GM12875 (cell line): Measurements from ENCODE around the gene ARHGAP42.
A peak's percentile ranks its signal among the peaks of the same experiment; 100 is the strongest.

Experiments
- H3K4me3 ChIP-seq: one replicate; pipeline ENCODE4 v1.5.1; 2011; ENCODE audit warnings: low read depth, low read length, control low read depth
- TF ChIP-seq, protein P1 (sequence below): IDR thresholded peaks from 2 replicates; pipeline ENCODE4 v1.5.1; 2011; ENCODE audit warnings: low read depth, mild to moderate bottlenecking, control low read depth, inconsistent platforms, low read length, moderate library complexity, borderline replicate concordance; ENCODE audit not compliant: insufficient read depth

ARHGAP42 gene

DNA sequence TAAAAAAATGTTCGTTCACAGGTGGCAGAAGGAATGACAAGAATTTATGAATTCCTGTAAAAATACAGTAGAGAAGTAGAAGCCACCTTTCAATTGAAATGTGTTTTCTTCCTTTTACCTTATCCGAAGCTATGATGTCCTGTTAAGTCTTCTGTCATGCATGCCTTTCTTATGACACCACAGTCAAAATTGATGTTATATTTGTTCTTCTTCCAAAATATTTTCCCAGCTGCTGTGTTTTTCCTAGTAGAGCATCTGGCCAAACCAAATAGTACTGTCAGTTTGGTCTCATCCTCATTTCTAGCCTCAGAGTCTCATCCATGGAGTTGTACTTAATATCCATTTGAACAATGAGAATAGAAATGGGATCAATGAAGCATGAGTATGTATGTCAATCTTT is 236.5 kb downstream of the ARHGAP42 start:
- TF ChIP-seq, protein P1, sequence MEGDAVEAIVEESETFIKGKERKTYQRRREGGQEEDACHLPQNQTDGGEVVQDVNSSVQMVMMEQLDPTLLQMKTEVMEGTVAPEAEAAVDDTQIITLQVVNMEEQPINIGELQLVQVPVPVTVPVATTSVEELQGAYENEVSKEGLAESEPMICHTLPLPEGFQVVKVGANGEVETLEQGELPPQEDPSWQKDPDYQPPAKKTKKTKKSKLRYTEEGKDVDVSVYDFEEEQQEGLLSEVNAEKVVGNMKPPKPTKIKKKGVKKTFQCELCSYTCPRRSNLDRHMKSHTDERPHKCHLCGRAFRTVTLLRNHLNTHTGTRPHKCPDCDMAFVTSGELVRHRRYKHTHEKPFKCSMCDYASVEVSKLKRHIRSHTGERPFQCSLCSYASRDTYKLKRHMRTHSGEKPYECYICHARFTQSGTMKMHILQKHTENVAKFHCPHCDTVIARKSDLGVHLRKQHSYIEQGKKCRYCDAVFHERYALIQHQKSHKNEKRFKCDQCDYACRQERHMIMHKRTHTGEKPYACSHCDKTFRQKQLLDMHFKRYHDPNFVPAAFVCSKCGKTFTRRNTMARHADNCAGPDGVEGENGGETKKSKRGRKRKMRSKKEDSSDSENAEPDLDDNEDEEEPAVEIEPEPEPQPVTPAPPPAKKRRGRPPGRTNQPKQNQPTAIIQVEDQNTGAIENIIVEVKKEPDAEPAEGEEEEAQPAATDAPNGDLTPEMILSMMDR, result no peak

DNA sequence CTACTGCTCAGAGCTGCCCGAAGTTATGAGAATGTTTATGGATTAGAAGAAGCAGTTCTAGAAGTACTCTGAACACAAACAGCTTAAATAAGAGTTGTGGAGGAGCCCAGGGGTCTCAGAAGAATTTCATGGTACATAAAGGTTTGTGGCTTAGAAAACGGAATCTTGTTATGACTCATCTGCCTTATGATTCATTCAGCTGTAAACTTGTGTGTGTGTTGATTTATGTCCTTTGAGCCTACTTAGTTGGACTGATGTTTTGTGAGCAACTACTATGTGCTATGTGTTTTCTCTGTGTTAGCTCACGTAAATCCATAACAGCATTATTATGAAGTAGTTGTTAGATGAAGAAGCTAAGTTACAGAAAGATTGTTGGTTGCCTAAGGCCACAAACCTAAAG is 238.8 kb downstream of the ARHGAP42 start:
- TF ChIP-seq, protein P1, result no peak
- no peak overlapping the region for H3K4me3 ChIP-seq

More for the DNA sequence above, 236.5 kb downstream of the ARHGAP42 start:
- no peak overlapping the region for H3K4me3 ChIP-seq

- H3K4me3 ChIP-seq, result no peak overlapping the region
- TF ChIP-seq, protein P1, result no peak
Observed at GRCh38 chr11:100927579-100927978, 240.5 kb downstream of the ARHGAP42 start.

DNA sequence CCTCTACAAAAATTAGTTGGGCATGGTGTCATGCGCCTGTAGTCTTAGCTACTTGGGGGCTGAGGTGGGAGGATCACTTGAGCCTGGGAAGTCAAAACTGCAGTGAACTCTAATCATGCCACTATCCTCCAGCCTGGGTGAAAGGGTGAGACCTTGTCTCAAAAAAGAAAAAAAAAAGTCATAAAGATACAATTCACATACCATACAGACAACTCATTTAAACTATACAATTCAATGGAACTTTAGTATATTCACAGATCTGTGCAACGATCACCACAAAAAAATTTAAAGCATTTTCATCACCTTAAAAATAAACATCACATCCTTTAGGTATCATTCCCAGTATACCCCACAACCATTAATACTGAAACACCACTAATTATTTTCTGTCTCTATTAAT is 241.3 kb downstream of the ARHGAP42 start:
- H3K4me3 ChIP-seq, result no peak overlapping the region

GRCh38 chr11:100929377-100929776 is 242.3 kb downstream of the ARHGAP42 start:
- TF ChIP-seq, protein P1, result no peak
- no peak overlapping the region for H3K4me3 ChIP-seq

More for the DNA sequence above, 241.3 kb downstream of the ARHGAP42 start:
- TF ChIP-seq, protein P1, result no peak

DNA sequence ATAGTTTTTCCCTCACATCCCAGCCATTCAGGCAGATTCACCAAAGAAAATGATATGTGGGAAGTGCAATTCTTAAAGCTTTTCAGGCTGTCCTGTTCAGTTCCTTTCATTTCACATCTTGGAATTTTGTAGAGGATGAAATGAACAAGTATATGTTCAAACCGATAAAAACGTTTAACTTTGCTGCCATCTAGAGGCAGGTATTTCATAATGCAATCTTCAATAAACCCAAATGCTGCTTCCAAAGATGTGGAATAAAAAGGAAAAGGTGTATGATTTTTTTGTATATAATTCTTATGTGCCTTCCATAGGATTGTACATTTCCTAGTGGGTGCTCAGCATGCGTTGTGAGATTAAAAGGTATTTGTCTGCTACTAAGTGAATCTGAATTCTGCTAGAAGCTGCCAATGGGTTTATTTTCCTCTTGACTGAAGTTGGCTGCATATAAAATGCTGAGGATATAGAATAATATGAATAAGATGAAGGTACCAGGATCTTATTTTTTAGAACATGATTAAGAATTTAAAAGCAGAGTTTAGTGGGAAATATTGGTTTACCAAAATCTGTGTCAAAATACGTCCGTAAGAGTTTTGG is 243.2 kb downstream of the ARHGAP42 start:
- TF ChIP-seq, protein P1, result no peak; the same call in 1 of the 2 replicates

DNA sequence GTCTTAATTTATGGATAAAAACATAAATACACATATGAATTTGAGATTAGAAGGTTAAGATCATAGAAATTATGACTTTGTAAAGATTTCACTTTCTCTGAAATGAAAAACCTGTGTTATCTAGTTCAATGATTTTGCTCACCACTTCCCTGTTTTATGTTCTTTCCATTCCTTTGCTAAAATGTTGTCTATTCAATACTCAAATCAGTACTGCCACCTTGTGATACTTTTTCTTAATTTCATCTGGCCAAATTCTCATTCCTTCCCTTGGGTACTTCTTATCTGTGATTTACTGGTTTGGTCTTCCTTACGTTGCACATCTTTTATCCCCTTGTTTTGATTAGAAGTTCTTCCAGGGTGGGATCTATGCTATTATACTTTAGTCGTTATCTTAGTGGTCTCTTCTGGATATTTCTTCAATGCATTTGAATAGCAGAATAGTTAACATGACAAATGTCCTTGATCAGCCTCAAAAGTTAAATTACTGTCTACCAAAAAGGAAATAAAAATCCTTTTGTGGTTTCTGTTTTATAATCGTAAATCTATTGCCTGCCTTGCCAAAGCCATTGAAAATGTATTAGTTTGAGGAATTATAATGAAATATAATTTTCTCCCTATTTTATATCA is 245.5 kb downstream of the ARHGAP42 start:
- no peak overlapping the region for H3K4me3 ChIP-seq
- TF ChIP-seq, protein P1, result 0 out of 2 replicates have a peak, but pooled peaks have one; percentile 8

More for the DNA sequence above, 243.2 kb downstream of the ARHGAP42 start:
- no peak overlapping the region for H3K4me3 ChIP-seq
